ENCODE results near the gene TK1. TPM values are rescaled to one million over a fixed set of nuclear protein-coding genes. Genes with fewer than 3 reads are reported as not detected.

Gene TK1
- total RNA-seq, 8 experiments from 2014 or later, result 0.50 to 59.5 (median 1.9) TPM

GRCh38 chr17:78130437-78131101 is 56.3 kb downstream of the TK1 start, which contains the start of gene TMC8:
Gene TMC8, plus strand, starts transcription at chr17:78130771. Its CDS starts 818 bp downstream, at chr17:78131589.
- in situ Hi-C loops (cut with MboI; ENCODE audit: low pct_unique_long_range_greater_than_20kb in 2 of 9, low sequenced_read_pairs in 9 of 9, unreplicated experiment in 9 of 9), result no loop called here
- peaks cover 14 to 22% of the 10 kb centered on the region in 2 donors for H3K4me1 ChIP-seq (replicated peaks in 1 of 2)
- no peak within 1 kb of the TSS for H3K4me3 ChIP-seq
- 70 to 93% (median 80%) methylated on average over 1 to 3 of the region's 10 CpGs; no CpG with 5 or more reads in 6 of the 10 experiments for WGBS, 10 experiments
- H3K27ac ChIP-seq, result no peak within 1 kb of the TSS
- ATAC-seq (replicated peaks in 6 of 8), result no peak

GRCh38 chr17:78130090-78130436 is 56.8 kb downstream of the TK1 start:
- WGBS, 10 experiments, result 53 to 92% (median 73%) methylated on average over 2 of the region's 5 CpGs; no CpG with 5 or more reads in 6 of the 10 experiments
- Histone ChIP-seq H3K4me1 (replicated peaks in 1 of 2) (peaks cover 14 to 22% of the 10 kb centered on the region in 2 donors), H3K27ac (no peak overlapping the region)

GRCh38 chr17:78129351-78130089 is 57.3 kb downstream of the TK1 start:
- in situ Hi-C loops (cut with MboI; ENCODE audit: low pct_unique_long_range_greater_than_20kb in 2 of 9, low sequenced_read_pairs in 9 of 9, unreplicated experiment in 9 of 9), result no loop called here
- H3K4me1 ChIP-seq (replicated peaks in 1 of 2), result peaks cover 14 to 22% of the 10 kb centered on the region in 2 donors
- no peak for ATAC-seq (replicated peaks in 6 of 8)
- H3K27ac ChIP-seq, result no peak overlapping the region
- no peak overlapping the region for H3K4me3 ChIP-seq
- WGBS, 10 experiments, result 80 to 100% (median 95%) methylated on average over 1 to 2 of the region's 4 CpGs; no CpG with 5 or more reads in 6 of the 10 experiments

More at GRCh38 chr17:78130090-78130436, 56.8 kb downstream of the TK1 start:
- in situ Hi-C loops (cut with MboI; ENCODE audit: low pct_unique_long_range_greater_than_20kb in 2 of 9, low sequenced_read_pairs in 9 of 9, unreplicated experiment in 9 of 9), result no loop called here
- H3K4me3 ChIP-seq, result no peak overlapping the region
- no peak for ATAC-seq (replicated peaks in 6 of 8)

DNA sequence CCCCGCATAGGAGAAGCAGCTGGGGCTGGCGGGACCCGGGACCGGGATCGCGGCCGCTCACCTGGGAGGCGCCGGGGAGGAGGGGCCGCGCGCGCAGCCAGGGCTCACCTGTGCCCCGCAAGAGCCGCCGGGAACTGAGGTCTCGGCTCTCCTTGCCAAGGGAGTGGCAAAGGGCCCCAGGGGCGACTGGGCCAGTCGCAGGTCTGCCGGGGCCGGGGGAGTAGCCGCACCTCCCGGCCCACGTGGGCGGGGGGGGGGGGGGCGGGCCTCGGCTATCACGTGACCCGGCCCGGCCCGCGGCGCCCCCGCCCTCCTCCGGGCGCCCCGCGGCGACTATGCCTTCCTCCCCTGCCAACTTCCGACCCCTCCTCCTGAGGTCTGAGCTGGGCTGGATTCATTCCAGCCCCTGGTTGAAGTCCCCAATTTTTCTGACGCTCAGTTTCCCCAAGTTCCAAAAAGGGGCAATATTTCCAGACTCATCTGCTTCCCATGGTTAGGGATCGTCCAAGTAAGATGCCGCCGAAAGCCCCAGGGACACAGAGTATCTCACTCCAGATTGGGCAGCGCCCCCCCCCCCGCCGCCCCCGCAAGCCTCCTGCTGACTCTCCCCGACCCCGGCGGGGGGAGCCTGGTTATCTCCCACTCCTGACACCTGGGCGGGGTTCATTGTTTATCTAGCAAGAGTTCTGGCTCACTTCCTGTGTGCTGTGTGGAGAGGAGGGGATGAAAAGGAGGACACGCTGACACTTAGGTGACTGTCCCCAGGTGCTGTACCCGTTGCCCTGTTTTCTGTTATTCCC is 58.1 kb downstream of the TK1 start, which contains the start of gene TMC6:
TSS of gene TMC6 (minus strand) at position 205 of the 800 bp plus-strand sequence. CDS start 1,923 bp downstream, outside the sequence.
- peak within 1 kb of the TSS; percentile 15 to 50 (median 40) for H3K4me3 ChIP-seq
- peaks cover 14 to 22% of the 10 kb centered on the region in 2 donors for H3K4me1 ChIP-seq (replicated peaks in 1 of 2)
- 20 to 100% (median 55%) methylated on average over 1 to 2 of the region's 54 CpGs; no CpG with 5 or more reads in 7 of the 10 experiments for WGBS, 10 experiments
- in situ Hi-C loops (cut with MboI; ENCODE audit: low pct_unique_long_range_greater_than_20kb in 2 of 9, low sequenced_read_pairs in 9 of 9, unreplicated experiment in 9 of 9), result no loop called here
- peak; percentile 33 to 60 (median 52) for ATAC-seq (replicated peaks in 6 of 8)
- no peak within 1 kb of the TSS for H3K27ac ChIP-seq

DNA sequence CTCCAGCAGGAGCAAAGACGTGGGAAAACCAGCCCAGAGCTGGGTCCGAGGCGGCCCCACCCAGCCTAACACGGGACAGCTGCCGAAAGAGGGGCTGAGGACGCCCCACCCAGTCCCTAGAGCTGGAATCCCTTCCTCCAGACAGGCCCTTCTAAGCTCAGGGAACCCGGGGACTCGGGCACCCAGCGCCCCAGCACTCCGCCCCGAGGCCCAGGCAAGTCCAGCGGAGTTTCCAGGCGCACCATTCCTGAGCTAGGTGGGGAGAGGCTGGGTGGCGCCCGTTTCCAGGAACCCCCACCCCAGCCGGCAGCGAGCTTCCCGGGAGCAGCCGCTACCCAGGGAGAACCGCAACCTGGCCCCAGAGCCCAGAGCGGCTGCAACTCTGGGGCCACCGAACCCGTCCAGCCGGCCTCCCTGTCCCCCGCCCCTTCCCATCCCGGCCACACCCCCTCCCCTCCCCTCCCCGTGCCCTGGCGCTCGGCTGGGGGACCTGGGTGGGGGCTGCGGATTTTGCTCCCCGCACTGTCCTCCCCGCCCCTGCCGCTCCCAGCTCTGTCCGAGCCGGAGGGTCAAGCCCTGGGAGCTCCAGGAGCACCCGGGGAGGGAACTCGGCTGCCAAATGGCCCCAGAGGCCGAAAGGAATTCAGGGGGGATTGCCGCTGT is 58.8 kb downstream of the TK1 start:
- 0% methylated on average over 4 of the region's 39 CpGs; no CpG with 5 or more reads in 9 of the 10 experiments for WGBS, 10 experiments
- peaks cover 14 to 22% of the 10 kb centered on the region in 2 donors for H3K4me1 ChIP-seq (replicated peaks in 1 of 2)
- H3K27ac ChIP-seq, result no peak overlapping the region
- in situ Hi-C loops (cut with MboI; ENCODE audit: low pct_unique_long_range_greater_than_20kb in 2 of 9, low sequenced_read_pairs in 9 of 9, unreplicated experiment in 9 of 9), result no loop called here
- ATAC-seq (replicated peaks in 6 of 8), result peak; percentile 28 to 67 (median 58)
- peak overlapping the region; percentile 15 to 50 (median 40) for H3K4me3 ChIP-seq

DNA sequence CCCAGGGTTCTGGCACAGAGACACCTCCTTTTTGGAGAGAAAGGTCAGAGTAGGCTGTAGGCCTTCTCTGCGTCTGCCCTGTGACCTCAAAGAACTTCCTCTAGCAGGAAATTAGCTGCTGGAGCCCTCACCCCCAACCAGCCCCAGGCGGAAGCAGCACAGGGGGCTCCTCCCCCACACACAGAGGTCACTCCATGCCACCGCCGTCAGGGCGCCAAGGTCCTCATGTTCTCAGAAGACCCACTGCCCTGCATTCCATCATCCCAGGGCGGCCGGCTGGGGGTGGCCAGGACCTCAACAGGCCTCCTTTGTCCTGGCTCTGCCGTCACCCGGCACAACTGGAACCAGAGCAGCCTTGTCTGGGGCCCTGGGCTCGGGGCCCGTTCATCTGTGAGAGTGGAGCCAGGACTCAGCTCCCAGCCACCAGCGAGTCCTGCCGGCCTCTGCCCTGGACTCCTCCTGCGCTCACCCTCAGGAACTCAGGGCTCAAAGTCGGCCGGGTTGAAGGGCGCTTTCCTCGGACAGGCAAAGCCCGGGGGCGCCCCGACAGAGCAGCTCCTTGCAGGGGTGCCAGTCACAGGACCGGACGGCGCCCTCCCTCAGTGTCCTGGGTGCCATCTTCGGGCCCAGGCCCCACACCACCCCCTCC is 59.5 kb downstream of the TK1 start:
- H3K27ac ChIP-seq, result no peak overlapping the region

DNA sequence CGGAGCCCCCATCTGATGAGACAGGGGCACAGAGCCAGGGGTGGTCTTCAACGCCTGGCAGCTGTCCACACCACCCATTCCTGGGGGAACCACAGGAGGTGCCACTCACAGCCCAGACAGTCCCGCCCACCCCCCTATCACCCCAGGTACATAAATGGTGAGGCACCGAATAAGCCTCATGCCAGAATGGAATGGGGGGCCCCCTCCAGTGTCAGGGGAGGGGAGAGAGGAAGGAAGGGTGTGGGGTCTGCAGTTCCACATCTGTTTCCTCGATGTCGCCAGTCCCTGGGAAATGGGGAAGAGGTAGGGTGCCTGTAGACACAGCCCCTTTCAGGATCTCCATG is 60.0 kb downstream of the TK1 start:
- in situ Hi-C loops (cut with MboI; ENCODE audit: low pct_unique_long_range_greater_than_20kb in 2 of 9, low sequenced_read_pairs in 9 of 9, unreplicated experiment in 9 of 9), result no loop called here
- no peak for ATAC-seq (replicated peaks in 6 of 8)
- 80% methylated on average over 1 of the region's 6 CpGs; no CpG with 5 or more reads in 9 of the 10 experiments for WGBS, 10 experiments
- Histone ChIP-seq H3K4me3 (no peak overlapping the region), H3K27ac (no peak overlapping the region), H3K4me1 (replicated peaks in 1 of 2) (peaks cover 11 to 19% of the 10 kb centered on the region in 2 donors)

More for the DNA sequence above, 59.5 kb downstream of the TK1 start:
- ATAC-seq (replicated peaks in 6 of 8), result peak; percentile 5 to 25 (median 11)
- Histone ChIP-seq H3K4me3 (peak overlapping the region in 1 of 5 donors; percentile 50), H3K4me1 (replicated peaks in 1 of 2) (peaks cover 14 to 22% of the 10 kb centered on the region in 2 donors)
- in situ Hi-C loops (cut with MboI; ENCODE audit: low pct_unique_long_range_greater_than_20kb in 2 of 9, low sequenced_read_pairs in 9 of 9, unreplicated experiment in 9 of 9), result no loop called here
- WGBS, 10 experiments, result 10 to 42% methylated on average over 2 to 13 of the region's 25 CpGs; no CpG with 5 or more reads in 8 of the 10 experiments

DNA sequence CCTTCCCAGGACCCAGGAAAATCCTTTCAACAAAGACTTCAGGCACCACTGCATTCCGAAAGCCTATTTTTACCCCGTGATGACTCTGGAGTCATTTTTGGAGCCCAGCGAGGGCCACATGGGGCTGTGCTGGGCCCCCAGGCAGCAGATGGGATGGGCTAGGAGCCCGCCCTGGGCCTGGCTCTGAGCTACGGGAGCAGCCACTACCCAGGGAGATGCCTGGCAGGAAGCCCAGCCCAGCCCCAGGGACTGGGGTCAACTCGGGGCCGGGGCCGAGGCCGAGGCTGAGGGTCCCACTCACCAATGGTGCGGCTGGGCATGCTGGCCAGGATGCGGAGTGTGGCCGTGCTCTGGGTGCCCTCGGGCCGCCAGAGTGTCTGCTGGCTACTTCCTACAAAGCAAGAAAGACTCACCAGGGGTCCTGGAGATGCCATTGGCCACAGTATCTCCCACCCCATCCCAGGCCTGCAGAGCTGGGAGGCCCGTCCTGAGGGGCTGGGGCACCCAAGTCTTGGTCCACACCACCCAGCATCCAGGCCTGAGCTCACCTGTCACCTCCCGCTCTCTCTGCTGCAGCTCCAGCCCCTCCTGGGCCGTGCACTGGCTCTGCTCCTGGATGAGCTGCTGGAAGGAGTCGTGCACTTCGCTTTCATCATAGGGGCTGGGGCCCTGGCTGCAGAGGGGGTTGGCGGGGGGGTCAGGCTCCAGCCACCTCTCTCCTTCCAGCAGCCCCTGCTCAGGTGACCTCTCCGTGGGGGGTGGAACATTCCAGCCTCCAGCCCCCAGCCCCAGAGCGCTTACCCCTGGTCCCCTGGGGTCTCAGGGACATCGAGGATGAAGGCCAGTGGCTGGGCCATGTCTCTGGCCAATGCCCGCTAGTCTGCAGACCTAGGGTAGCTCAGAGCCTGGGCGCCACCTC is 60.6 kb downstream of the TK1 start:
- Histone ChIP-seq H3K27ac (no peak overlapping the region), H3K4me1 (replicated peaks in 1 of 2) (peaks cover 11 to 19% of the 10 kb centered on the region in 2 donors), H3K4me3 (no peak overlapping the region)
- ATAC-seq (replicated peaks in 6 of 8), result peak in 3 of 8 experiments; percentile 3 to 5 (median 4)
- in situ Hi-C loops (cut with MboI; ENCODE audit: low pct_unique_long_range_greater_than_20kb in 2 of 9, low sequenced_read_pairs in 9 of 9, unreplicated experiment in 9 of 9), result no loop called here
- WGBS, 10 experiments, result 79 to 100% (median 83%) methylated on average over 1 to 6 of the region's 25 CpGs; no CpG with 5 or more reads in 5 of the 10 experiments

- Histone ChIP-seq H3K27ac (no peak overlapping the region), H3K4me3 (no peak overlapping the region), H3K4me1 (replicated peaks in 1 of 2) (peaks cover 11 to 19% of the 10 kb centered on the region in 2 donors)
- WGBS, 10 experiments, result 10 to 90% (median 83%) methylated on average over 1 to 8 of the region's 39 CpGs; no CpG with 5 or more reads in 6 of the 10 experiments
- in situ Hi-C loops (cut with MboI; ENCODE audit: low pct_unique_long_range_greater_than_20kb in 2 of 9, low sequenced_read_pairs in 9 of 9, unreplicated experiment in 9 of 9), result no loop called here
- no peak for ATAC-seq (replicated peaks in 6 of 8)
Measured at GRCh38 chr17:78125138-78125913, 61.5 kb downstream of the TK1 start.

GRCh38 chr17:78124836-78125137 is 62.1 kb downstream of the TK1 start:
- H3K4me3 ChIP-seq, result no peak overlapping the region
- H3K4me1 ChIP-seq (replicated peaks in 1 of 2), result peaks cover 11 to 19% of the 10 kb centered on the region in 2 donors
- WGBS, 10 experiments, result no CpG with 5 or more reads among the region's 12 CpGs
- H3K27ac ChIP-seq, result no peak overlapping the region
- ATAC-seq (replicated peaks in 6 of 8), result no peak
- in situ Hi-C loops (cut with MboI; ENCODE audit: low pct_unique_long_range_greater_than_20kb in 2 of 9, low sequenced_read_pairs in 9 of 9, unreplicated experiment in 9 of 9), result no loop called here

Data from motor neuron (in vitro differentiated cells).